T-helper 17 cell (primary cell): ENCODE measurements around the gene FOXF1. TPM values are rescaled to one million over a fixed set of nuclear protein-coding genes. Genes with fewer than 3 reads are reported as not detected.

ENCODE experiments used
- ATAC-seq: fragments of 150-1000 bp; cut with Tn5 transposase; 2 replicates; pipeline ENCODE4 v1.10.0; 2021; ENCODE audit warnings: mild to moderate bottlenecking, moderate library complexity
- DNase-seq, 3 donors: peaks; one replicate each; pipeline versions ENCODE4 v3.0.0 to v3.0.0-alpha.2; 2020 to 2021
- H3K9me3 ChIP-seq: one replicate; pipeline ENCODE4 v1.7.0; 2013; ENCODE audit warnings: low read length, mild to moderate bottlenecking; ENCODE audit not compliant: control insufficient read depth, poor library complexity, severe bottlenecking
- H3K27ac Mint-ChIP-seq: one replicate; pipeline ENCODE4 v1.8.0; 2022; ENCODE audit warnings: mild to moderate bottlenecking, moderate library complexity, mixed read lengths
- H3K27me3 Mint-ChIP-seq: one replicate; pipeline ENCODE4 v1.8.0; 2022; ENCODE audit warnings: mixed read lengths
- H3K36me3 Mint-ChIP-seq: one replicate; pipeline ENCODE4 v1.8.0; 2022; ENCODE audit warnings: low read depth, mixed read lengths
- H3K4me1 Mint-ChIP-seq: one replicate; pipeline ENCODE4 v1.8.0; 2022; ENCODE audit warnings: mild to moderate bottlenecking, mixed read lengths
- H3K4me3 Mint-ChIP-seq: one replicate; pipeline ENCODE4 v1.8.0; 2022; ENCODE audit warnings: mild to moderate bottlenecking, moderate library complexity, mixed read lengths
- total RNA-seq, 4 donors: library from RNA in 2 of 4; stranded (reverse) in 2 of 4; gene quantifications; one replicate each; pipeline ENCODE4 v1.2.3 and lab custom pipeline; 2022 to 2026

FOXF1 gene
- total RNA-seq, 2 donors from 2014 or later: not detected

DNA sequence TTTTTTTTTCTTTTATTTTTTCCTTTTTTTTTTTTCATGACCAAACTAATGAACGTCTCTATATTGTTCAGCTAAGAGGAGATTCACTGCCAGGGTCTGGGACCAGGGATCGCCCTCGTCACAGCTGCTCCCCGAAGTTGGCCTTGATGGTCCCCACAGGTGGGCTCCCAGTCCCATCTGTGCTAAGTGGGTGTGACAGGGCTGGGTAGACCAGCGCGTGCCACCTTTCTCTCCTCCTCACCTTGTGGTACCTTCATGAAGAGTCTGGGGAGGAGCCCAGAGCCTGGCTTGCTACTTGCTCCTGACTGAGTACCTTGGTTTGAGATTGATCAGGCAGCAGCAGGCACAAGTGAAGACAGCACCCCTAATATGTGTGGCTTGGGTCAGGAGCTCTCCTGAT lies 6.5 kb upstream of the FOXF1 start:
- no peaks in the 10 kb centered on the region for H3K9me3 ChIP-seq
- DNase-seq (no peak), ATAC-seq (no peak)
- Mint-ChIP-seq H3K27me3 (peaks cover 90% of the 10 kb centered on the region), H3K36me3 (peaks cover 5% of the 10 kb centered on the region), H3K4me3 (no peak overlapping the region), H3K4me1 (peaks cover 20% of the 10 kb centered on the region), H3K27ac (no peak overlapping the region)

DNA sequence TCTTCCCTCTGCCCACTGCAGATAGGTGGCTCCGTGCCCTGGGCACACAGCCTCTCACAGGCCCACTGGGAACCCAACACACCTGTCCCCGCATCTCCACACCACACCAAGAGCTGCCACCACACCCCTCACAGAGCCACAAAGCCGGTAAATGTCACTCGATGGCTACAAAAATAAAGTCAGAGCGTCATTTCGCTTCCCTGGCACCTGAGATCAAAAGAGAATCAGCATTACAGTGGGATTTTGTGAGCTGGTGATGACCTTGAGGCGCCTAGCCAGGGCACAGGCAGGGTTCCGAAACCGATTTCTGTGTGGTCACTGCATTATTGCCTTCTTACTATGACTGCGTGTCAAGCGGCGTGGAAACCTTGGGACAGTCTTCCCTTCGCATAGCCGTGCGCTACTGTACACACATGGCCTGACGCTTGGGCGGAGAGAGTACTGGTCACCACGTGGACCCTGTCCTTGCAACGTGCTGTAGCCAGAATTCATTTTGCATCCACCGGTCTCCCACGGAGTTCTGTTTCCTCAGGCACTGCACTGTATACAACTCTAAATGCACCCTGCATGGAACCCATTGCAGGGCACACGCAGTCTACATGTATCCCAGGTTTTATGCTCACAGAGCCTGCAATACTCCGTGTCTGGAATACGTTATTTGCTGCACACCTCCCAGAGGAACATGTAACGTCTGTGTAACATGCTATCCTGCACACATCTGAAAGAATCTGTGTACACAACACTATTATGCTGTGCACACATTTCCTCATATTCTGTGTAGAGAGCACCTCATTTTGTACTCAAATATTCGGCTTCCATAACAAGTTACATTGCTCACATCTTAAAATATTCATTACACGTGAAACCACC lies 5.8 kb upstream of the FOXF1 start:
- DNase-seq (no peak), ATAC-seq (no peak)
- peaks cover 24% of the 10 kb centered on the region for H3K4me1 Mint-ChIP-seq
- H3K27ac Mint-ChIP-seq: no peak overlapping the region
- peak overlapping the region; percentile 67 for H3K4me3 Mint-ChIP-seq
- peaks cover 5% of the 10 kb centered on the region for H3K36me3 Mint-ChIP-seq
- no peaks in the 10 kb centered on the region for H3K9me3 ChIP-seq
- peaks cover 89% of the 10 kb centered on the region for H3K27me3 Mint-ChIP-seq

- H3K4me1 Mint-ChIP-seq: peaks cover 24% of the 10 kb centered on the region
- H3K9me3 ChIP-seq: no peaks in the 10 kb centered on the region
- H3K27me3 Mint-ChIP-seq: peaks cover 81% of the 10 kb centered on the region
- no peak for ATAC-seq
- H3K36me3 Mint-ChIP-seq: peaks cover 5% of the 10 kb centered on the region
- H3K4me3 Mint-ChIP-seq: peak overlapping the region; percentile 67
- H3K27ac Mint-ChIP-seq: no peak overlapping the region
- DNase-seq: no peak
Measured at GRCh38 chr16:86505185-86505898, 5.0 kb upstream of the FOXF1 start.

- Mint-ChIP-seq H3K4me3 (peak overlapping the region; percentile 33), H3K27ac (no peak overlapping the region), H3K4me1 (peaks cover 24% of the 10 kb centered on the region), H3K36me3 (peaks cover 5% of the 10 kb centered on the region), H3K27me3 (peaks cover 72% of the 10 kb centered on the region)
- no peak for ATAC-seq
- H3K9me3 ChIP-seq: no peaks in the 10 kb centered on the region
- DNase-seq: no peak
Measured at GRCh38 chr16:86505899-86506864, 4.1 kb upstream of the FOXF1 start.

DNA sequence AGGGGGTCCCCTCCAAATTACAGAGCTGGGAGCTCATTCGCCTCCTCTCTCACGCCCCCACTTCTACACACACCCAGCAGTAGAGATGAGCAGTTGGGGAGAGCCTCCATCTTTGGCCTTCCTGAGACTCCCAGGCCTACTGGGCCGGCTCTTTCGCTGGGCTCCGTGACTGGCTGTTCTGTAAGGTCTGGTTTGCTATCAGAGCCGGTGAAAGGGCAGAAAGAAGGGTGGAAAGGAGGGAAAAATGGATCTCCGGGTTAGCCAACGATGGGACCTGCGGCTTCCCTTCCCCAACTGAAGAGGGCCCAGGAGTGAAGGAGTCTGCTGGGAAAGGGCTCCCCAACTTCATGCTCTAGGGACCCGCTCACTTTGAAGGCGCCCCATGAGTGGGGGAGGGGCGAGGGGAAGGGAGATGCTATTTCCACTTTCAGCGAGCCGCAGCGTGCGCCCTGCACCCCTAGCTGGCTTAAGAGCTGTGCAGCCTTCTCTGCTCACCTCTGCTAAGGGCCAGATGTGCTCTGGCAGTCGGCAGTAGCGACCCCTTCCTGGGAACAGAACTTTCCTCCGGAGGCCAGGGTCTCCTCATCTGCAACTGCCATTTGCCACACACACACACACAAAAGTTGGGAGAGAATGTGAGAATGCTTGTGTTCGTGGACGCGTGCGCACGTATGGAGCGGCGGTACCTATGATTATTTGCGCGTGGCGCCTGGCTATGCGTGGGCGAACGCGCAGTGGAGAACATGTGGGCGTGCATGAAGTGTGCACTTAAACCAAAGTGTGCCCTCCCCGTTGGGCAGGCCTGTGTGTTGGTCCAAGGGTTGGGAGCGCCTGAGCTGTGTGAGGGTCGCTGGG lies 2.9 kb upstream of the FOXF1 start:
- DNase-seq (no peak), ATAC-seq (no peak)
- Mint-ChIP-seq H3K36me3 (peaks cover 3% of the 10 kb centered on the region), H3K4me1 (peaks cover 25% of the 10 kb centered on the region), H3K27me3 (peaks cover 70% of the 10 kb centered on the region), H3K27ac (peak overlapping the region; percentile 77), H3K4me3 (peak overlapping the region; percentile 83)
- H3K9me3 ChIP-seq: no peaks in the 10 kb centered on the region

DNA sequence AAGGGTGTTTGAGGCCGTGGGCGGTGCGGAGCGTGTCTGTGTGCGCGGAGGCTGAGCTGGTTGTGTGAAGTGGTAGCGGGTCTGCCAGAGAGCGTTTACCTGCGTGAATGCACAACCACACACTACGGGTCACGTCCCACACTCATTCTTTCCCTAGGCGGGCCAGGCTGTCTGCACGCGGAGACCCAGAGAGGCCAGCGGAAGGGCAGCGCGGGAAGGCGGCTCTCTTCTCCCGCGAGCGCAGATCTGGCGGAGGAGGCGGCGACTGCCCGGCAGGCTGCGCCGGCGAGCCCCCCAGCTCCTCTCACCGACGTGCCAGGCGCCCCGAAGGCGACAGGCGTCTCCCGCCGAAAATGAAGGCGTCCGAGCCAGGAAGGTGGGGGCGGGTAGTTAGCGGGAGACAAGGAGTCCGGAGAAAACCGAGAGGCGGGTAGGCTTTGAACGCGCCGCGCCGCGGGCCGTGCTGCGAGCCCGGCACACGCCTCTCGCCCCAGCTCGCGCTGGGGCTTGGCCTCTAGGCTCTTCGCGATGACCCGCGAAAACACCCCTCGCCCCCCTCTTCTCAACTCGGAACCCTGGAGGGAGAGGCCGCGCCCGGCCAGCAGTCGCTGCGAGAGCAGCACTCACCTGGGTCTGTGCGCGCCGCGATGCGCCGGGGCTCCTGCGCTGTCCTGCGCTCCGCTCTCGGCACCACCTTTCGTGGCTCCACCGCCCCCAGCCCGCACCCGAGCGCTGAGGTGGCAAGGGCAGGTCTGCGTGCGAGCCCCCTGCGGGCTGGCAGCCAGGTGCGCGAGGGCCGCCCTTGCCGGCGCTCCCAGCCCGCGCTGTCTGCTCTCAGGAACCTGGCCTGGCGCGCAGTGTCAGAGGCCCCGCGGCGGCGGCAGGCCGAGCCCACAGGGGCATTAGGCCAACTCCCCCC lies 2.0 kb upstream of the FOXF1 start:
- DNase-seq: no peak
- peak overlapping the region; percentile 83 for H3K4me3 Mint-ChIP-seq
- no peaks in the 10 kb centered on the region for H3K36me3 Mint-ChIP-seq
- no peaks in the 10 kb centered on the region for H3K9me3 ChIP-seq
- H3K27ac Mint-ChIP-seq: peak overlapping the region; percentile 77
- no peak for ATAC-seq
- H3K4me1 Mint-ChIP-seq: peaks cover 25% of the 10 kb centered on the region
- H3K27me3 Mint-ChIP-seq: peaks cover 67% of the 10 kb centered on the region

GRCh38 chr16:86508947-86509758 lies 1.2 kb upstream of the FOXF1 start:
- Mint-ChIP-seq H3K27ac (no peak overlapping the region), H3K4me3 (peak overlapping the region; percentile 83), H3K4me1 (peaks cover 29% of the 10 kb centered on the region), H3K27me3 (peaks cover 66% of the 10 kb centered on the region), H3K36me3 (no peaks in the 10 kb centered on the region)
- no peak for DNase-seq
- peak; percentile 25 for ATAC-seq
- no peaks in the 10 kb centered on the region for H3K9me3 ChIP-seq

DNA sequence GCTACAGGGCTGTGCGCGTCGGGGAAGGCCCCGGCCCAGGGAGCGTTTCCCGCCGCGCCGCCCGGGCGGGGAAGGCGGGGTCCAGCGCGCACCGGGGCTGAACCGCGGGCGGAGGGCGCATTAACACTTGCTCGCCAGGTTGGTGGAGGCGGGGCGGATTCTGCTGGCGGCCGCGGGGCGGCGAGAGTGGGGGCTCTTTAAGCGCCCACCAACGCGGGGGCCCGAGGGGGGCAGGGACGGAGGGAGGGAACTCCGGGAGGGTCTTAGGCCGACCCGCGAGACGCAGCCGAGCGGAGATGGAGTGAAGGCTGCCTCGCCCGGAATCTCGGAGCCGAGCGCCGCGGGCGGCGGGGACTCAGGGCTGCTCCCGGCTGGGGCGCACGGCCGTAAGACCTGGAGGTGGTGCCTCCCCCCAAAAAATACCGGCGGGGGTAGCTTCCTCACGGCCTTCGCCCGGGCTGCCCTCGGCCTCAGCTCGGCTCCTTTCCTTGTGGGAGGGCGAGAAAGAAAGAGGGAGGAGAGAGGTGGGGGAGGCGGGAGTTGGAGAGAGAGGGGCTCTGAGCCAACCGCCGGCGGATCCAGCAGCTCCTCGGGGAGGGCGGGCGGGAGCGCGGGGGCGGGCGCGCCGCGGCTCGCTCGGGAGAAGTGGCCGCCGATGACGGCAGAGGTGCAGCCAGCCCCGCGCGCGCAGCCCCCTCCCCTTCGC lies 415 bp upstream of the FOXF1 start:
- Mint-ChIP-seq H3K27me3 (peaks cover 66% of the 10 kb centered on the region), H3K4me1 (peaks cover 27% of the 10 kb centered on the region), H3K4me3 (peak overlapping the region; percentile 83), H3K36me3 (no peaks in the 10 kb centered on the region), H3K27ac (no peak overlapping the region)
- no peaks in the 10 kb centered on the region for H3K9me3 ChIP-seq
- no peak for DNase-seq
- no peak for ATAC-seq

- Mint-ChIP-seq H3K4me3 (peak overlapping the region; percentile 79), H3K4me1 (peaks cover 20% of the 10 kb centered on the region), H3K27ac (no peak overlapping the region), H3K36me3 (no peaks in the 10 kb centered on the region), H3K27me3 (peaks cover 68% of the 10 kb centered on the region)
- H3K9me3 ChIP-seq: no peaks in the 10 kb centered on the region
- ATAC-seq: no peak
- DNase-seq: no peak
Measured at GRCh38 chr16:86511317-86512161, 1.2 kb downstream of the FOXF1 start.

GRCh38 chr16:86512301-86512859 lies 2.1 kb downstream of the FOXF1 start:
- Mint-ChIP-seq H3K27me3 (peaks cover 68% of the 10 kb centered on the region), H3K27ac (no peak overlapping the region), H3K36me3 (no peaks in the 10 kb centered on the region), H3K4me3 (no peak overlapping the region), H3K4me1 (peaks cover 20% of the 10 kb centered on the region)
- no peaks in the 10 kb centered on the region for H3K9me3 ChIP-seq
- DNase-seq: no peak
- no peak for ATAC-seq
